ENCODE results near the gene CBLB.

CBLB gene

GRCh38 chr3:105845488-105845887 is 23.3 kb downstream of the CBLB start:
- peak; percentile 73 for DNase-seq

- no peak for DNase-seq
These were observed 24.1 kb downstream of the CBLB start for GRCh38 chr3:105844704-105845103.

GRCh38 chr3:105843994-105844393 is 24.8 kb downstream of the CBLB start:
- DNase-seq = no peak

GRCh38 chr3:105842943-105843342 is 25.9 kb downstream of the CBLB start:
- DNase-seq = no peak

- DNase-seq = no peak
These were observed 26.4 kb downstream of the CBLB start for GRCh38 chr3:105842449-105842848.

GRCh38 chr3:105837947-105838346 is 30.9 kb downstream of the CBLB start:
- DNase-seq = no peak

GRCh38 chr3:105837143-105837740 is 31.6 kb downstream of the CBLB start:
- DNase-seq = no peak

GRCh38 chr3:105836533-105836932 is 32.3 kb downstream of the CBLB start:
- DNase-seq = no peak

GRCh38 chr3:105835606-105836005 is 33.2 kb downstream of the CBLB start:
- DNase-seq = no peak

- no peak for DNase-seq
These were observed 34.0 kb downstream of the CBLB start for GRCh38 chr3:105834768-105835167.

- DNase-seq = no peak
These were observed 36.2 kb downstream of the CBLB start for GRCh38 chr3:105832644-105833043.

- DNase-seq = no peak
These were observed 38.0 kb downstream of the CBLB start for GRCh38 chr3:105830836-105831235.

GRCh38 chr3:105829871-105830622 is 38.8 kb downstream of the CBLB start:
- DNase-seq = no peak

- DNase-seq = no peak
These were observed 39.6 kb downstream of the CBLB start for GRCh38 chr3:105829229-105829628.

- no peak for DNase-seq
These were observed 40.1 kb downstream of the CBLB start for GRCh38 chr3:105828703-105829102.

GRCh38 chr3:105827959-105828358 is 40.9 kb downstream of the CBLB start:
- DNase-seq = no peak

- DNase-seq = no peak
These were observed 41.8 kb downstream of the CBLB start for GRCh38 chr3:105826778-105827634.

- DNase-seq = no peak
These were observed 44.7 kb downstream of the CBLB start for GRCh38 chr3:105824129-105824528.

- DNase-seq = no peak
These were observed 45.5 kb downstream of the CBLB start for GRCh38 chr3:105823149-105823867.

- no peak for DNase-seq
These were observed 46.4 kb downstream of the CBLB start for GRCh38 chr3:105822171-105823123.

- no peak for DNase-seq
These were observed 47.4 kb downstream of the CBLB start for GRCh38 chr3:105821433-105821832.

GRCh38 chr3:105816833-105817232 is 52.0 kb downstream of the CBLB start:
- no peak for DNase-seq
